Suprapubic skin (tissue), 4 donors: ENCODE measurements around the gene SIGLEC12.

Source experiments
- EP300 ChIP-seq: sonication (generic); formaldehyde crosslinking; IDR thresholded peaks from one replicate; pipeline ENCODE4 v1.6.1; 2017; ENCODE audit warnings: antibody characterized with exemption
- POLR2A ChIP-seq, 2 donors: fragments of 450-650 bp; IDR thresholded peaks; one replicate each; pipeline ENCODE4 v1.6.1; 2017; ENCODE audit warnings: antibody characterized with exemption in 2 of 2, mild to moderate bottlenecking in 2 of 2, moderate library complexity in 2 of 2
- POLR2AphosphoS5 ChIP-seq, 3 donors: sonication (generic); formaldehyde crosslinking; IDR thresholded peaks; one replicate each; pipeline ENCODE4 v1.6.1; 2017; ENCODE audit warnings: antibody characterized with exemption in 3 of 3
- TF ChIP-seq, protein P1 (sequence below), 2 donors: fragments of 200-600 bp in 1 of 2; fragments of 450-650 bp in 1 of 2; sonication (generic) in 1 of 2; IDR thresholded peaks; one replicate each; pipeline ENCODE4 v1.5.1; 2016 to 2019; ENCODE audit warnings: antibody characterized with exemption in 2 of 2, mild to moderate bottlenecking in 1 of 2, moderate library complexity in 1 of 2

DNA sequence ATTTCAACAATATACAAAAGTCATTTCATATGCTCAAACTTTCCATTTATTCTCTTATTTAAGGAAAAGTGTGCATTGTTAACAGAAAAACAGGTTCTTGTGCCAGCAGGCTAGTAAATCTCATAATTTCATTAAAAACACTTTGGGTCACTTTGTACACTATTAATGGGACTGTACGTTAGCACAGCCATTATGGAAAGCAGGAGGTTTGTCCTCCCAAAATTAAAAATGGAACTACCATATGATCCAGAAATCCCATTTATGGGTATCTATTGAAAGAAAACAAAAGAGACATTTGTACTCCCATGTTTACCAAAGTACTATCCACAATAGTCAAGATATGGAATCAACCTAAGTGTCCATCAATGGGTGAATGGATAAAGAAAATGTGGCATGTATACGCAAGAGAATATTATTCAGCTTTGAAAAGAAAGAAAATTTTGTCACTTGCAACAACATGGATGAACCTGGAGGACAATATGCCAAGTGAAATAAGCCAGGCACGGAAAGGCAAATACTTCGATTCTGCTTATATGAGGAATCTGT lies 38.3 kb upstream of the SIGLEC12 start:
- TF ChIP-seq, protein P1, sequence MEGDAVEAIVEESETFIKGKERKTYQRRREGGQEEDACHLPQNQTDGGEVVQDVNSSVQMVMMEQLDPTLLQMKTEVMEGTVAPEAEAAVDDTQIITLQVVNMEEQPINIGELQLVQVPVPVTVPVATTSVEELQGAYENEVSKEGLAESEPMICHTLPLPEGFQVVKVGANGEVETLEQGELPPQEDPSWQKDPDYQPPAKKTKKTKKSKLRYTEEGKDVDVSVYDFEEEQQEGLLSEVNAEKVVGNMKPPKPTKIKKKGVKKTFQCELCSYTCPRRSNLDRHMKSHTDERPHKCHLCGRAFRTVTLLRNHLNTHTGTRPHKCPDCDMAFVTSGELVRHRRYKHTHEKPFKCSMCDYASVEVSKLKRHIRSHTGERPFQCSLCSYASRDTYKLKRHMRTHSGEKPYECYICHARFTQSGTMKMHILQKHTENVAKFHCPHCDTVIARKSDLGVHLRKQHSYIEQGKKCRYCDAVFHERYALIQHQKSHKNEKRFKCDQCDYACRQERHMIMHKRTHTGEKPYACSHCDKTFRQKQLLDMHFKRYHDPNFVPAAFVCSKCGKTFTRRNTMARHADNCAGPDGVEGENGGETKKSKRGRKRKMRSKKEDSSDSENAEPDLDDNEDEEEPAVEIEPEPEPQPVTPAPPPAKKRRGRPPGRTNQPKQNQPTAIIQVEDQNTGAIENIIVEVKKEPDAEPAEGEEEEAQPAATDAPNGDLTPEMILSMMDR (IDR thresholded peaks at IDR 0.05), result no peak
- no peak for TF ChIP-seq POLR2A (IDR thresholded peaks at IDR 0.05)
- TF ChIP-seq EP300, result no peak
- no peak for TF ChIP-seq POLR2AphosphoS5 (IDR thresholded peaks at IDR 0.05)
